ENCODE measurements around the gene TNIP3. TPM values are rescaled to one million over a fixed set of nuclear protein-coding genes. Genes with fewer than 3 reads are reported as not detected.

Gene TNIP3
- polyA plus RNA-seq, 1 donor (not counting 4 experiments of a cell fraction or from before 2014, with no cell fraction given): 0.04 TPM

DNA sequence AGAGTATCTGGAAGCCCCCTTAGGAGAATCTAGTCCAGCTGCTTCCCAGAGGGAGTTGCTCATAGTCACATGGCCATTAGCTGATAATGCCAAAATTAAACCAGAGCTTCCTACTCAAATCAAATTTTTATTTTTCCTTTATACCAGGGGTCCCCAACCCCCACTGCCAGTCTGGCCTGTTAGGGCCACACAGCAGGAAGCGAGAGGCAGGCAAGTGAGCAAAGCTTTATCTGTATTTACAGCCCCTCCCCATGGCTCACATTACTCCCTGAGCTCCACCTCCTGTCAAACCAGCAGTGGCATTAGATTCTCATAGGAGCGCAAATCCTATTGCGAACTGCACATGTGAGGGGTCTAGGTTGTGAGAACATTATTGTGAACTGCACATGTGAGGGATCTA lies 19.2 kb upstream of the TNIP3 start:
- no peak for TF ChIP-seq EZH2 (IDR thresholded peaks at IDR 0.05; ENCODE audit: low read length)
- TF ChIP-seq CTCF (optimal IDR thresholded peaks at IDR 0.05 in 1 of 3, IDR thresholded peaks at IDR 0.05 in 1 of 3, conservative IDR thresholded peaks at IDR 0.05 in 1 of 3; ENCODE audit: extremely low read depth in 1 of 3, insufficient read depth in 2 of 3, low read length in 3 of 3): no peak
- no peak overlapping the region for H3K27ac ChIP-seq (ENCODE audit: control insufficient read depth, insufficient read depth, low read length)
- H3K4me1 ChIP-seq (ENCODE audit: control insufficient read depth, extremely low read depth, insufficient read depth, low read length): no peaks in the 10 kb centered on the region
- no peaks in the 10 kb centered on the region for H3K36me3 ChIP-seq (ENCODE audit: control insufficient read depth in 2 of 2, extremely low read depth in 1 of 2, insufficient read depth in 2 of 2, low read length in 2 of 2)
- no peak overlapping the region for H2AFZ ChIP-seq (ENCODE audit: control insufficient read depth, low read length)
- H3K27me3 ChIP-seq (ENCODE audit: control insufficient read depth, extremely low read depth, insufficient read depth, low read length): no peaks in the 10 kb centered on the region
- H3K9me1 ChIP-seq (ENCODE audit: control insufficient read depth, extremely low read depth, insufficient read depth, low read length): no peaks in the 10 kb centered on the region
- no peak overlapping the region for H3K4me2 ChIP-seq (ENCODE audit: control insufficient read depth, extremely low read depth, insufficient read depth, low read depth, low read length)
- H3K4me3 ChIP-seq (ENCODE audit: control insufficient read depth in 2 of 3, extremely low read depth in 1 of 3, insufficient read depth in 2 of 3, low read depth in 1 of 3, low read length in 3 of 3): no peak overlapping the region
- FAIRE-seq: no peak
- DNase-seq (ENCODE audit: low read depth, low spot score): no peak
- H4K20me1 ChIP-seq (ENCODE audit: control insufficient read depth, extremely low read depth, insufficient read depth, low read length): no peaks in the 10 kb centered on the region
- no peaks in the 10 kb centered on the region for H3K9me3 ChIP-seq (ENCODE audit: control insufficient read depth, low read depth, low read length)
- dilution Hi-C loops (cut with MboI; ENCODE audit: extremely low pct_ligation_motif_present, low sequenced_read_pairs): no loop called here
- no peaks in the 10 kb centered on the region for H3K79me2 ChIP-seq (ENCODE audit: control insufficient read depth, insufficient read depth, low read length)
- no peak overlapping the region for H3K9ac ChIP-seq (ENCODE audit: control insufficient read depth, extremely low read depth, insufficient read depth, low read length)

DNA sequence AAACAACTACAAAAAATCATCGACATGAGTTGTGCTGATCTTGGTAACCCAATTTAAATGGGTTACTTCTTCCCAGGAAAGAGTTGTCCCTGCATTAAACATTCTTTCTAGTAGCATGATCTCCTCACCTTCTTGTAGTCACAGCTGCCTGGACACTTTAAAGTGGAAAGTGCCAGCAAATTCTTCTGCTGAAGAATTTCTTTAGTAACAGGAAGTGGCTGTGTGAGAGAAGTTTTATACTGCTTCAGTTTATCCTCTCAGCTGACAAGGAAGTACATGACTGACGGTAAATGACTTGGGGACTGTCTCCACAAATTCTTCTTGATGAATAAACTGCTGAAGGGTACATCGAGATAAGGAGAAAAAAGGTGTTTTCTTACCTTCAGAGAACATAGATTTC lies 18.2 kb upstream of the TNIP3 start:
- DNase-seq (ENCODE audit: low read depth, low spot score) (no peak), FAIRE-seq (no peak)
- H3K27me3 ChIP-seq (ENCODE audit: control insufficient read depth, extremely low read depth, insufficient read depth, low read length): no peaks in the 10 kb centered on the region
- TF ChIP-seq CTCF (optimal IDR thresholded peaks at IDR 0.05 in 1 of 3, IDR thresholded peaks at IDR 0.05 in 1 of 3, conservative IDR thresholded peaks at IDR 0.05 in 1 of 3; ENCODE audit: extremely low read depth in 1 of 3, insufficient read depth in 2 of 3, low read length in 3 of 3) (no peak), EZH2 (IDR thresholded peaks at IDR 0.05; ENCODE audit: low read length) (no peak)
- H3K9ac ChIP-seq (ENCODE audit: control insufficient read depth, extremely low read depth, insufficient read depth, low read length): no peak overlapping the region
- H3K27ac ChIP-seq (ENCODE audit: control insufficient read depth, insufficient read depth, low read length): no peak overlapping the region
- H3K4me2 ChIP-seq (ENCODE audit: control insufficient read depth, extremely low read depth, insufficient read depth, low read depth, low read length): no peak overlapping the region
- dilution Hi-C loops (cut with MboI; ENCODE audit: extremely low pct_ligation_motif_present, low sequenced_read_pairs): no loop called here
- H2AFZ ChIP-seq (ENCODE audit: control insufficient read depth, low read length): no peak overlapping the region
- no peaks in the 10 kb centered on the region for H3K9me3 ChIP-seq (ENCODE audit: control insufficient read depth, low read depth, low read length)
- no peaks in the 10 kb centered on the region for H3K79me2 ChIP-seq (ENCODE audit: control insufficient read depth, insufficient read depth, low read length)
- no peaks in the 10 kb centered on the region for H3K36me3 ChIP-seq (ENCODE audit: control insufficient read depth in 2 of 2, extremely low read depth in 1 of 2, insufficient read depth in 2 of 2, low read length in 2 of 2)
- no peak overlapping the region for H3K4me3 ChIP-seq (ENCODE audit: control insufficient read depth in 2 of 3, extremely low read depth in 1 of 3, insufficient read depth in 2 of 3, low read depth in 1 of 3, low read length in 3 of 3)
- H3K4me1 ChIP-seq (ENCODE audit: control insufficient read depth, extremely low read depth, insufficient read depth, low read length): no peaks in the 10 kb centered on the region
- no peaks in the 10 kb centered on the region for H4K20me1 ChIP-seq (ENCODE audit: control insufficient read depth, extremely low read depth, insufficient read depth, low read length)
- H3K9me1 ChIP-seq (ENCODE audit: control insufficient read depth, extremely low read depth, insufficient read depth, low read length): no peaks in the 10 kb centered on the region

Data from keratinocyte (primary cell).